SKM-1 treated with dmso at 0.1 percent for 144 hours (cell line): ENCODE measurements around the gene TRIM73.
"Not testable (repeated sequence)": the region's sequence is repeated elsewhere in the genome, so short reads cannot be mapped to it uniquely, and the experiment has no call there.

Experiments used
- DNase-seq: peaks from one replicate; lab custom pipeline; 2025; ENCODE audit not compliant: unreplicated experiment; lab: John Stamatoyannopoulos, UW

Gene TRIM73

DNA sequence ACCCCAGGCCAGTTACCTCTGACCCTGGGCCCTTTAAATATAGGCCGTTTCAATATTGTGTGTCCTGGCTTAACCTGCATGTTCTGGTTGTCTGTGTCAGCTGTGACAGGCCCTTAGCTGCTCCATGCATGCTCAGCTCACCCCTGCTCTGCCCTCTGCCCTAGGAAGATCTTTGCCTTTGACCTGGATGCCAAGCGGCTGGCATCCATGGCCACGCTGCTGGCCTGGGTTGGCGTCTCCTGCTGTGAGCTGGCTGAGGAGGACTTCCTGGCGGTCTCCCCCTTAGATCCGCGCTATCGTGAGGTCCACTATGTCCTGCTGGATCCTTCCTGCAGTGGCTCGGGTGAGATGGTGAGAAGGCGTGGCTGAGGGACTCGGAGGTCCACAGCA, 20.0 kb downstream of the TRIM73 start:
- DNase-seq: not testable (repeated sequence)

DNA sequence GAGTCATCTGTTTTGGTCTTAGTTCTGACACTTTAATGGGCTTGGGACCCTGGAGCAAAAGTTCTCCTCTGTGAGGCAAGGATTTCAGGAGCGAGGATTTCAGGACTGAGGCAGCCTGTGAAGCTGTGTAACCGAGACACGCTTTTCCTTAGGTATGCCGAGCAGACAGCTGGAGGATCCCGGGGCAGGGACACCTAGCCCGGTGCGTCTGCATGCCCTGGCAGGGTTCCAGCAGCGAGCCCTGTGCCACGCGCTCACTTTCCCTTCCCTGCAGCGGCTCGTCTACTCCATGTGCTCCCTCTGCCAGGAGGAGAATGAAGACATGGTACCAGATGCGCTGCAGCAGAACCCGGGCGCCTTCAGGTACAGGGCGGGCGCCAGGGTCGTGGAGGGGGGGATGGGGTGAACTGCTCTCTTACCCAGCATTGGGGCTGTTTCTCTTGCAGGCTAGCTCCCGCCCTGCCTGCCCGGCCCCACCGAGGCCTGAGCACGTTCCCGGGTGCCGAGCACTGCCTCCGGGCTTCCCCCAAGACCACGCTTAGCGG, 20.5 kb downstream of the TRIM73 start:
- not testable (repeated sequence) for DNase-seq

DNA sequence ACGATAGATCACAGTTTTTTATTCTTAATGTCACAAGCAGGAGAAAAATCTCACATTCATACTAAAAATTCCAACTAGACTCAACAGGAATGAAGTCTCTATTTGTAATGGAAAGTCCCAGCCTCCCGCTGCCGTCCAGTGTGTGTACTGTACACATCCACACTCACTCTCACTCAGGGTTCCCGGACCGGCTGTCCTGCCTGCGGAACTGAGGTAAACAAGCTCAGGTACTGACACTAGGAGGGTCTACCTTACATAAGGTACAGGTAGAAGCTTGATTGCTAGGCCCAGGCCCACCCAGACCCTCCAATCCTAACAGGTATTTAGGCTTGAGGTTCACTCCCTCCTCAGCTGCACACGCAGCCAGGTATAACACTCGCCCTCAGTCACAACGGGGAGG, 21.4 kb downstream of the TRIM73 start:
- DNase-seq: not testable (repeated sequence)

DNA sequence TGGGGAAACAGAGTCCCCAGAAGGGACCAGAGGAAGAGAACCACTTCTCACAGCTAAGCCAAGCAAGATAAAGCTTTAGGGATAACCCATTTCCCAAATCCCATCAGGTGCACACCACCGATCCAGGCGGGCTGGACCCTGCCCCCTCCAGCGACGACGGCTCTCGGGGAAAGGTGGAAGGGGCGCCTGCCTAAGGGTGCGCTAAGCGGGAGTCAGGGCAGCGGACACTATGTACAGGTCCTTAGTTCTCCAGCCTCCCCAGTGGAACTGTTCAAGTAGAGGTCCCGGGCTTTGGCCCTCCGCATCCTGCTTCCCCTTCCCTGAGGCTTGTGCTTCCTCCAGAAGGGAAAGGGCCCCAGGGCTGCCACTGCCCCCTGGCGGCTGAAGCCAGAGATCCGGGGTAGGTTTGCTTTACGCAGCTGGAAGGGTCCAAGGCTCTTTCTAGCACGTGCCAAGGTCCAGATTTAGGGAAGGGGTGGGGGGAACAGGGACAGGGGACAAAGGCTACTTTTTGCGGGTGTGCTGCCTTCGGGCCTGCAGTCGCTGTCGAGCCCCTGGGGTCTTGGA, 22.9 kb downstream of the TRIM73 start:
- DNase-seq: not testable (repeated sequence)

DNA sequence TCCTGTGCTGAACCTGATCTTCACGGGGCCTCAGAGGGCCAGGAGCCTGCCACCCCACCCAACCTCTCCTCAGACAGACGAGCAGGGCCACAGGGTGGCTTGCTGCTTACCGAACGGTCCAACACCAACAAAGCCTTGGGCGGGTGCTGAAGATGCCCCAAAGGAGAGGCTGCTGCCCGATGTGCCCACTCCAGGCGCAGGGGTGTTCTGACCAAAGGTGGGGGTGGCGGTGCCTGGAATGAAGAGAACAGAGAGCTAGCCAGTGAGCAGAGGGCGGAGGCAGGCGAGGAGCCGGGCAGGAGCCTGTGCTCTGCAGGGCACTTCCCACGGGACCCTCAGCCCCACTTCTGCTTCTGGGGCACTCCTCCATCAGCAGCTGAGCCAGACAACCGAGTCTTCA, 23.8 kb downstream of the TRIM73 start:
- not testable (repeated sequence) for DNase-seq

DNA sequence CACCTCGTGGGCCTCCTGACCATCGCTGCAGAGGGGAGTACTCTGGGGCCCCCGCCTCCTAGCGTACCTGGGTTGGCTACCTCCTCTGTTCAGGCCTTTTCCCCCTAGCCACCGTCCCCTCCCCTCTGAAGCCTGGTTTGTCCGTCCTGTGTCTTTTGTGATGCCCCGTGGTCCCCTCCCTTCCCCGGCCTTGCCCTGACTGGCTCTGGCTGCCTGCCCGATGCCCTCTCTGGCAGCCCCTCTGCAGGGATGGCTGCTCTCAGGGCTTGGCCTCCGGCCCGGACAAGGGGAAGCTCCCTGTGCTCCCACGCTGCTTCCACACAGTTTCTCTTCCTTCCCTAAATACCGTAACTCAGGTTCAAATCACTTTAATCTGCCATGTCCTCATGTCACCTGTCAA, 24.3 kb downstream of the TRIM73 start:
- not testable (repeated sequence) for DNase-seq

DNA sequence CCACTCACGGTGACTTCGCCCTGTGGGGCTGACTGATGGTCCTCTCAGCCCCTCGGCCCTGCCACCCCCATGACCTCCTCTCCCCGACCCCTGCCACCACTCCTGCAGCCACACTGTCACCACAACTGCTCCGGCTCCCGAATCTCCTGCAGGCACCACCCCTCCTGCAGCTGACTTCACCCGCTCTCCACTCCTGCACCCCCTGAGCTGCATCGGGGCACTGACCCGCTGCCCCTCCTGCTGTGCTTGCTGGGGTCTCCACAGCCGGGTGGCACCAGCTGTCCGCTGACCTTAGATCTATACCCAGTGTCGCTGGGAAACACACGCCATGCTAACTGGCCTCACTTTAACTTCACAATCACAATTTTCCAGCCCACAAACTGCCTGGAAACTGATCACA, 24.7 kb downstream of the TRIM73 start:
- DNase-seq: not testable (repeated sequence)

DNA sequence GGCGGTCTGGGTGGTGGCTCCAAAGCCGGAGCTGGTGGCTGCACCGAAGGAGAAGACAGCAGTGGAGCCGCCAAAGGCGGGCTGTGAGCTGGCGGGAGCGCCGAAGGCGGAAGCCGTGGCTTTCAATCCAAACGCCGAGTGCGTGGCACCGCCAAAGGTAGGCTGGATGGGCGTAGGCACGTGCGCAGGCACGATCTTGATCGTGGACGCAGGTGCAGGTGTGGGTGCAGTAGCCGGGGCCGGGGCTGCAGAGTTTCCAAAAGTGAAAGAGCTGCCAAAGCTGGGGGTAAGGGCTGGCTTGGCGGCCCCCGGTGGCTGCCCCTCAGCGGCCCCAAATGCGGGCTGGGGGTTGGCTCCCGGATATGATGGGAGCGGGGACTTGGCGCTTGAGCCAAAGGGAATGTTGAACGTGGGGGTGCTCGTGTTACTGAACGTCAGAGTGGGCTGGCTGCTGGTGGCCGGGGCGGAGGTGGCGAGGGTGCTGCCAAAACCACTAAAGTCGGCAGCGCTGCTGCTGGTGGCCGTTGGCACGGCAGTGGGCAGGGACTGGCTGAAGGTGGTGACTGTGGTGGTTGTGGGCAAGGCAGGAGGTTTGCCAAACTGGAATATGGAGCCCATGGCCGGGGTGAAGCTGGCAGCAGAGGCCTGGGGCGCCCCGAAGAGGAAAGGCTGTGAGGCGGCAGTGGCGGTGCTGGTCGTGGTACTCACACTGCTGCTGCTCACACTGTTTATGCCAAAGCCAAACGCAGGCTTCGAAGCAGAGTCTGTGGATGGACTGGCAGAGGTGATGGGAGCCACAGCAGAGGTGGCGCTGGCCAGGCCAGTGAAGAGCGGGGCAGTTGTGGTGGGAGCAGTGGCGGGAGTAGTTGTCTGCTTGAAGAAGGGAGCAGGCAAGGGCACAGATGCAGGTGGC, 26.6 kb downstream of the TRIM73 start:
- not testable (repeated sequence) for DNase-seq

DNA sequence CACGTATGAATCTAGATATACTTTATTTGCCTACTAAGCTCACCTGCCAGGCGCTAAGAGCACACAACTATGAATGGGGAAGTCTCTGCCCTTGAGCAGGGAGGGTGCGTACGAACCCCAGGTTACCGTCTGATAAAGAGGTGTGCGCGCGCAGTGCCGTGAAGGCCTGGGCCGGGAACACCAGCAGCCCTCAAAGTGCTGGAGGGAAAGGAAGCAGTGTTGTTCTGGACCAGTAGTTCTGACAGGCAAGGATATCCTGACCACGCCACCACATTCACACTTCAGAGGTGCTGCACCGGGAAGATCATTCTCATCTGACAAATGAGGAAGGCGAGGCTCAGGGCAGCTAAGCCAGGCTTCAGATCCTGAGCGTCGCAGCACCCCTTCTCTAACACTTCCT, 28.1 kb downstream of the TRIM73 start:
- DNase-seq: not testable (repeated sequence)

DNA sequence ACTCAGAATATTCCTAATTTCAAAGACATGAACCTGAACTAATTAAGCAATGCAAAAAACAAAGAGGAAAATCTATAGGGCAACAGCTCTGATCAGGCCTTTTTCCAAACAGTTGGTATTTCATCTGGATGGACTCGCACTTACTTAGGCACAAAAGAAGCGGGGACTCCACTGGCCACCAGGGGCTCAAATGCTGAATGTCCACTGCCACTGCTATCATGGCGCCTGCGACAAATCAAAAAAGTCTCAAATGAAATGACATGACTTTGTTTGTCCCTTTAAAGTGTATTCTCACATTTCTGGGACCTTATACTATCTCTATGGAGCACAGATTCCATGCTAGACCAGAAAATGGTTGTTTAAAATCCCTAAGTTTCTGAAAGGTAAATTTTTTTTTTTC, 43.6 kb downstream of the TRIM73 start:
- not testable (repeated sequence) for DNase-seq

DNA sequence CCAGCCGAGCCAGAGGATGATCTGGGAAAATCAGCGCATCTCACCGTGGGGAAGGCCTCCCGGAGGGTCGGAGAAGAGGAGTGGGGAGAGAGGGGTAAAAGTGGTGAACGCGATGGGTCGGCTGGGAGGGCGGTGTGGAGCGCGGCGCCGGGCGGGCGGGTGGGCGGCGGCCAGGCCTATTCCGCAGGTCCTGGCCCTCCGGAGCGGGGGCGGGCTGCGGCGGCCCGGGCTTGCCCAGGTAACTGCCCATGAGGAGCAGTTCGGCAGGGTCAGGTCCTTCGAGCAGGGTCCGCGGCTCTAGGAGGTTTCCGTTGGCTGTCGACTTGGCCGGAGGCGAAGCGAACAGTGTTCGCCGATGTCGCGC, 46.7 kb downstream of the TRIM73 start:
- not testable (repeated sequence) for DNase-seq

DNA sequence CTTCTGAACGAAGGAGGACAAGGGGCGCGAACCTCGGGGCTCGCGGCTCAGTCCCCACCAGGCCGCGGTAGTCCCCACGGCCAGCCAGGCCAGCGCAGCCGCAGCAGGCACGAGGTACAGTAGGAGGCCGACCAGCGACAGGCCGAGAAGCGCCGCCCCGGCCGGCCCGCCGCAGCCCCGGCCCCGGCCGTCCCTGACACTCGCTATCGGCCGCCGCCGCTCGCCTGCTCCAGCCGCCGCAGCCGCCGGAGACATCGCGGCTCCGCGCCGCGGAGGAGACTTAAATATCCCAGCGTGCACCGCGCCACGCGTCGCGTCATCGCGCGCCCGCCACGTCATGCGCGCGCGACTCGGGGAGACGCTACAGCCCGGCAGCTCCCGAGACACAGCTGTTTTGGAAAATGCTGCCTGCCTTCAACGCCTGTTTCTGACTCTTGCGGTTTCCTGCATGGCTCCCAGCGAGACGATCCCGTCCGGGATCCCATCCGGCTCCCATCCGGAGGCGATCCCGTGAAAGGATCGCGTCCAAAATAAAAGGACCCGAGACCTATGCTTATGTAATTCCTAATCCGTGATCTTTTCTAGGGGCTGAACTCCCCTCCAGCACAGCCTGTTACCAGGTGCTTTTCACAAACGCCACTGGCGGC, 47.2 kb downstream of the TRIM73 start:
- DNase-seq: not testable (repeated sequence)

DNA sequence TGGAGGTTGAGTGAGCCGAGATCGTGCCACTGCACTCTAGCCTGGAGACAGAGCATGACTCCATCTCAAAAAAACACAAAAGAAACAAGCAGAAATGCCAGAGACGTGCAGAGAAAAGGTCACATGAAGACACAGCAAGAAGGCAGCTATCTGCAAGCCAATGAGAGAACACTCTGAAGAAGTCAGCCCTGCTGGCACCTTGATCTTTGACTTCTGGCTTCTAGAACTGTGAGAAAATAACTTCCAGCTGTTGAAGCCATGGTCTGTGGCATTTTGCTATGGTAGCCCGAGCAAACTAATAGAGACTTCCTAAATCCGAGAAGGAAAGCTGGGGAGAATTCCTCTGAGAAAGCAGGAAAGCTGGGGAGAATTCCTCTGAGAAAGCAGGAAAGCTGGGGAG, 54.5 kb downstream of the TRIM73 start:
- not testable (repeated sequence) for DNase-seq

DNA sequence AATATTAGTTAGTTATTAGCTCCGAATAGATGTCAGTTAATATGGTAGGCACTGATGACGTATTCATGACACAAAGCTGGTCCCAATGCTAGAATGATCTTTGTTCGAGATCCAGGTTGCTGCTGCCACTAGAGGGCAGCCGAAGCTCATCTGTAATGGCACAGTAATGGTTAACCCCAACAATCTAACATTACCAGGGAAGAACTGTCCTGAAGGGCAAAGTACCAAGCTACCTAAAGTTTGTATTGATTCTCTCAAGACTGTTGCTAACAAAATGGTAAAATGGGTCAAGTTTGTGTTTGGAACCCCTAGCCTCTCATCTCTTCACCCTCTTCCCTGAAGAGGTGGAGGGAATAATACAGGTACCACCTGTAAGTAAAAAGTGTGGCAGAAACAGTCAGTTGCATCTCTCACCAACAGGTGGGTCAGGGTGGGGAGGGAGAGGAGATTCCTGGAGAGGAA, 57.1 kb downstream of the TRIM73 start:
- DNase-seq: not testable (repeated sequence)
